ENCODE data around the gene BET1L.

Gene BET1L

DNA sequence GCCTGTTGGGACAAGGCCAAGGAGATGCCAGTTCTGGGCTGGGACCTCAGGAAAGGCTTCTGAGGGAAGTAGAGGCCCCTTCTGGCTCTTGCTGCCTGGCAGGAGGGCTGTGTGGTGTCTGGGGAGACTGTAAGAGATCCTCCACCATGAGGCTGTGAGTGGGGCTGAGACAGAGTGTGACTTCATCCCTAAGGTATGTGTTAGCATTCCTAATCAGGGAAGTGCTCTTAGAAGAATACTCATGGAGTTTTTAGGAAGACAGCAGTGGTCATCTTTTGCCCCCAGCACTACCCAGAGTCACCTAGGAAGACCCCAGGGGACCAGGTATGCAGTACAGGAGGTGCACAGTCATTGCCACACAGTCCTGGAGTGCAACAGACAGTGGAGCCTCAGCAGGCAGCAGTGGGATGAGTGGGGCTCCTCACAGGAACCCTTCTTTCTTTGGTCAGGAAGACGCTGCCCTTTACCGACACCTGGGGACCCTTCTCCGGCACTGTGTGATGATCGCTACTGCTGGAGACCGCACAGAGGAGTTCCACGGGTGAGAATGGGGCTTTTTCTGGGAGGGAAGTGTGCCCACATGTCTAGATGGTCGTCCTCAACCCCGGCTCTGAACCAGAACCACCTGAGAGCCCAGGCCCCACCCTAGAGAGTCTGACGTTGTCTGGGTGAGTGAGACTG is 3.1 kb upstream of the BET1L start:
- no peak for DNase-seq (ENCODE audit: low read depth, low spot score)

GRCh38 chr11:209275-210121 is 2.3 kb upstream of the BET1L start:
- no peak for DNase-seq (ENCODE audit: low read depth, low spot score)

DNA sequence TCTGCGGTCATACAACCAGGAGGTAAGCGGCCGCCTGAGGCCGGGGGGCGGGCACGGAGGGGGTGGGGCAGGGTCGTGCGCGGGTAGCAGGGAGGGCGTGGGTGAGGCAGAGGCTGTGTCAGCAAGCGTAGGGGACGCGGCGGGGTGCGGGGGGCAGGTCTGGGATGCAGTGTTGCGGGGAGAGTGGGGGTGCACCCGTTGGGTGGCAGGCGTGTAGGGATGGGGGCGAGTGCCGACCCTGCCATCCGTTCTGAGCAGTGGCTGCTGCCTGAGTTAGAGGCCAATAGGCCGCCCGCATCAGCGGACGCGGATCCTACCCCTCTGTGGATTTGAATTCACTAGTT is 1.7 kb upstream of the BET1L start:
- DNase-seq (ENCODE audit: low read depth, low spot score), result no peak

- DNase-seq (ENCODE audit: low read depth, low spot score), result no peak
Observed at GRCh38 chr11:208181-208916, 1.1 kb upstream of the BET1L start.

GRCh38 chr11:207863-208180 is 623 bp upstream of the BET1L start:
- no peak for DNase-seq (ENCODE audit: low read depth, low spot score)

- no peak for DNase-seq (ENCODE audit: low read depth, low spot score)
Observed at GRCh38 chr11:206526-207207, 532 bp downstream of the BET1L start.

GRCh38 chr11:206002-206384 is 1.2 kb downstream of the BET1L start:
- DNase-seq (ENCODE audit: low read depth, low spot score), result no peak

DNA sequence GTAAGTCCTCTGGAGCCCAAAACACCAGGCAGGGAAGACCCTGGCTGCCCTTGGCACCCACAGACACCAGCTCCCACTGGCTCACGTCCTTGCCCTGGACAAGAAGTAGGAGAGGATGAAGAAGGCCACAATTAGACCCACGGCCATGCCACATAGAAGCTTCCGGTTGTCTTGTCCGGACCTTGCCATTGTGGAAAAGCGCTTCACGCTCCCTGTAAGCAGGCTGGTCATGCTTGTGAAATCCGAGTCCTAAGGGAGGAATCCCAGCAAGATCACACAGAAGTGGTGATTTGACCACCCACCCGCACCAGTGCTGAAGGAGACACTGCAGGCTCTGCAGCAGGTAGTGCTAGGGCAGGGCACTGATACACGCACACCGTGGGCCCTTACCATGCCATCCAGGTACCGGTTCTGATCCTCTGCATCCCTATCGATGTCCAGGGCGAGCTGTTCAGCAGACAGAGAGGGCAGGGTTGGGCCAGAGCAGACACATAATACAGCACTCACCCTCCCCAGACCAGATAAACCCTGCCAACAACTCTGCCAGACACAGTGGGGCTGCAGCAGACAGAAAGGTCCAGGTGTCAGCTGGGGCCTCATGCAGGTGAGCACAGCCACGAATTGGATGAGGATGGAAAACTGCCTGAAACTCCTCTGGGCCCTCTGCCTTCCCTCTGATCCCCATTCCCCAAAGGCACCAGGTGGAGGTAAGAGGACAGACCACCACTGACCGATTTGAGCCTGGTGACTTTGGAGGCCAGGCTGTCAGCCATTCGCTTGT is 1.8 kb downstream of the BET1L start:
- no peak for DNase-seq (ENCODE audit: low read depth, low spot score)

DNA sequence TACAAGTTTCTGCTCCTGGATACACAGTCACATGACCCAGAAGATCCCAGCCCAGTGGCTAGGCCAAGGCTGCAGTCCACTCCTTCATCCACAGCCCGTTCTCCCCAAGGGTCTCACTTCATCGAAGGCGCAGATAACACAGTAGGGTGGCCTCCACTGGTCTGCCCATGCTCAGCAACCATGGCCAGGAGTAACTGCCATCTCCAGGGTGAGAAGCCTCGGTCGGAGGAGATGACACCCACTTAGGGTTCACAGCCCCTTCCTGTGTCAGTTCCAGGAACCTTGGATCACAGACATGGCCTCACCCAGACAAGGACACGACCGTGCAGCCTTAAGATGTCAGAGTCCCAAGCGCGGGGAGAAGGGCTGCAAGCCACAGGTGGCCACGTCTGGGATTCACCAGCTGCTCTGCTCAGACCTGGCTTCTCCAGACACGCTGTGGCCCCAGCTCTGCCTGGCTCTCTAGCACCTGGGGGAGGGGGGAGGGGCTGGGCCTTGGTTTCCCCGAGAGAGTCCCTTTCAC is 2.6 kb downstream of the BET1L start:
- DNase-seq (ENCODE audit: low read depth, low spot score), result no peak

GRCh38 chr11:203945-204586 is 3.1 kb downstream of the BET1L start:
- DNase-seq (ENCODE audit: low read depth, low spot score), result no peak

DNA sequence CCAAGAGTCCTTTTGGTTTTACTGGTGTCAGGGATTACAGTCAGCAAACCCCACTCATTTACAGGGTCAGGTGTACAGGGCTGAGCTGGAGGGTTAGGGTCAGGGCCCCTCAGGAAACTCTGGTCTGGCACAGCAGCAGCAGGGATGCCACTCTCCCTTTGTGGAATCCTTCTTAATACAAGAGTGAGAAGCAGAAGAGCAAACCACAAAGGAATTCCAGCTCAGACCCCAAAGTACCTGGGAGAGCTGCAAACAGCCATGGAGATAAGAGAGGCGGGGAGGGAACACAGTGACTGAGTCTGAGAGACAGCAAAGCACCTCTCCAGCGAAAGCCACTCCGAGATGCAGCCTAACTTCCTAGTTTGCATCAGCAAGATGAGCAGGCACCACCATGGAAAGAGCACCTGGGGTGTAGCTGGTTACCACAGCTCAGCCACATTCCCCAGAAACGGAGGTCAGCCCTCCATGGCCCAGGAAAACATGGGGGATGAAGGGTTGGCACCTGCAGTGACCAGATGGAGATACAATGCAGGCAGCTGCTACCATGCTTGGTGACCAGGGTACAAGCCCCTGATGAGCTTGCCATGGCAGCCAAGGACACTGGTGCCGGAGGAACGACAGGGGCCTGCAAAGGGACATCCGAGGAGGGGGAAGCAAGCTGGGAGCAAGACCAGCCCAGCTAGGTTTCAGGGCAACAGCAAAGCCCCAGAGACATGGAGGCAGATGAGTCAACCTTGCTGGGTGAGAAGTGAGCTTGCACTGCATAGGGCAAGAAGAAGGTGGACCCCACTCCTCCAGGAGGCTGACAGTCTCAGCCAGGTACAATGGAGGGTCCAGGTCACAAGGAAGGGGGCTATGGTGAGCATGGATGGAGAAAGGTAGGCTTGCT is 3.9 kb downstream of the BET1L start:
- DNase-seq (ENCODE audit: low read depth, low spot score), result no peak

DNA sequence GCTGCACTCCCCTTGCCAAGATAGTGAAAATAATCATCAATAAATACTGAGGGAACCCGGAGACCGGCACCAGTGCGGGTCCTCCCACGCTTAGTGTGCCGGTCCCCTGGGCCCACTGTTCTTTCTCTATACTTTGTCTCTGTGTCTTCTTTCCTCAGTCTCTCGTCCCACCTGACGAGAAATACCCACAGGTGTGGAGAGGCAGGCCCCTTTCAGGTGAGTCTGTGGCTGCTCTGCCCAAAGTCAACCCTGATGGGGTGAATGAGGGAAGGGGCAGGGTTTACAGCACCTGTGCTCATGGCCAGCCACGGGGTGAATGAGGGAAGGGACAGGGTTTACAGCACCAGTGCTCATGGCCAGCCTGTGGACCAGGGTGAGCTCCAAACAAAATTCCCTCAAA is 4.7 kb downstream of the BET1L start:
- DNase-seq (ENCODE audit: low read depth, low spot score), result no peak

DNA sequence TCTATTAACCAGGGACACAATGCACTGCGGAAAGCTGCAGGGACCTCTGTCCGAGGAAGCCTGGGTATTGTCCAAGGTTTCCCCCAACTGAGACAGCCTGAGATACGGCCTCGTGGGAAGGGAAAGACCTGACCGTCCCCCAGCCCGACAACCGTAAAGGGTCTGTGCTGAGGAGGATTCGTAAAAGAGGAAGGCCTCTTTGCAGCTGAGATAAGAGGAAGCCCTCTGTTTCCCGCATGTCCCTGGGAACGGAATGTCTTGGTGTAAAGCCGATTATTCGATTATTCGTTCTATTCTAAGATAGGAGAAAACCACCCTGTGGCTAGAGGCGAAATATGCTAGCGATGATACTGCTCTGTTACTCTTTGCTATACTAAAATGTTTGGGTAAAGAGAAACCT is 5.2 kb downstream of the BET1L start:
- no peak for DNase-seq (ENCODE audit: low read depth, low spot score)

DNA sequence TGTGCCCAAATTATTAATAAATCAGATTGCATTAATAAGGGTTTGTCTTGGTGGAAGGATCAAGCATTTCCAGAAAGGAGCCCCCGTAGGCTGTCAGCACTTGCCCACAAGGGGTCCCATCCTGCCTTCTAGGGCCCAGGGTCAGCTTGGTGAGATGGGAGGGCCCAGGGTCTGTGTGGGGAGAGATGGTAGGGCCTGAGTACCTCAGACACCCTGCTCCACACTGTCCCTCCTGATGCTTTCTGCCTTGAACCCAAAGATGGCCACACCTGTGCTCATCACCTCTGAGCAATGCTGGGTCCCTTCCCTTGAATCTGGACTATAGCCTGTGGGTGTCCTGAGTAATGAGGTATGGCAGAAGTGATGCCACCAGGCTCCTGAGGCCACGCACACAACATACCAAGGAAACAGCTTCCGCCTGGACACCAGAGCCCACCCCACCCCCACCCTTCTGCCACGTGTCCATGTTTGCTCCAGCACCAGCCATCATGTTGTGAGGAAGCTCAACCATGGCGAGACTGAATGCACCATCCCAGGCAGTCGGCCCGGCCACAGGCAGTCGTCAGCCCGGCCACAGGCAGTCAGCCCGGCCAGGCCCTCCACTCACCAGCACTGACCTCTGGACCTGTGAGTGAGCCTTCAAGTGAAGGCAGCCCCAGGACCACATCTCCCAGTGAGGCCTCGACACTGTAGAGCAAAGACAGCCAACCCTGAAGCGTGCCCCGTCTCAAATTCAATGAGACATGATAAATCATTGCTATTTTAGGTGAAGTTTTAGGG is 6.8 kb downstream of the BET1L start:
- DNase-seq (ENCODE audit: low read depth, low spot score), result no peak

- no peak for DNase-seq (ENCODE audit: low read depth, low spot score)
Observed at GRCh38 chr11:199782-200181, 7.4 kb downstream of the BET1L start.

DNA sequence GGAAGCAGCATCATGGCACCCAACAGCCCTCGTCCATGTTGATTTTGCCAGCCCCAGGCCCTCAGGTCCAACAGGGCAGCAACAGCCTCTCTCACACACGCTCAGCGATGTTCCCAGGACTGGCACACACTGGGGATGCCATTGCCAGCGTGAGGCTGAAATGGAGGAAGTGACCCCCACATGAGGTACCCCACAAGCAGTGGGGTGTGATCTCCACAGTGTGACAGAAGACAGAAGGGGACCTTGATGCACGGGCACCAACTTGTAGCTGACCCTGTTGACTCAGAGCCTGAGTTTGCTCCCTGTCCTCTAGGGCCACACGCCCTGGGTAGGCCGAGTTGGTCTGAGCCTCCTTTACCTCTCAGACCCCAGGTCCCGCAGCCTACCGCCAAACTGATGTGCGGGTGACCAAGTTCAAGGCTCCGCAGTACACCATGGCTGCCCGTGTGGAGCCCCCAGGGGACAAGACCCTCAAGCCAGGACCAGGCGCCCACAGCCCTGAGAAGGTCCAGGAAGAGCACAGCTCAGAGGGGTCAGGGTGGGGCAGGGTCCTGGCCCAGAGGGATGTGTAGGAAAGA is 8.1 kb downstream of the BET1L start:
- no peak for DNase-seq (ENCODE audit: low read depth, low spot score)

GRCh38 chr11:198236-198806 is 8.9 kb downstream of the BET1L start:
- DNase-seq (ENCODE audit: low read depth, low spot score), result no peak

- DNase-seq (ENCODE audit: low read depth, low spot score), result no peak
Observed at GRCh38 chr11:197741-198235, 9.4 kb downstream of the BET1L start.

Measured in smooth muscle cell of the brain vasculature (primary cell).